G401 (cell line): ENCODE data around the gene XRCC4. TPM values are rescaled to one million over a fixed set of nuclear protein-coding genes. Genes with fewer than 3 reads are reported as not detected.
"Not testable (repeated sequence)": the region's sequence is repeated elsewhere in the genome, so short reads cannot be mapped to it uniquely, and the experiment has no call there.

Experiments
- DNase-seq: peaks from one replicate; pipeline ENCODE4 v3.0.0-alpha.2; 2015; ENCODE audit warnings: low spot score
- in situ Hi-C: cut with HindIII; loops from 2 replicates; pipeline ENCODE4 v1.10.0; 2016; ENCODE audit warnings: low sequenced_read_pairs, mixed read lengths
- total RNA-seq: library from RNA; depleted of rRNA; stranded (reverse); fragments of >200 nt; shearing (Covaris generic); gene quantifications from 2 replicates; pipeline ENCODE4 v1.2.3, GENCODE V29; 2014

Gene XRCC4
- total RNA-seq, 1 experiment from 2014 or later = 17.4 TPM

- no peak for DNase-seq
- in situ Hi-C loops = no loop called here
Measured at GRCh38 chr5:83244516-83244915, 167.2 kb downstream of the XRCC4 start.

- in situ Hi-C loops = no loop called here
- DNase-seq = no peak
Measured at GRCh38 chr5:83245037-83245436, 167.7 kb downstream of the XRCC4 start.

DNA sequence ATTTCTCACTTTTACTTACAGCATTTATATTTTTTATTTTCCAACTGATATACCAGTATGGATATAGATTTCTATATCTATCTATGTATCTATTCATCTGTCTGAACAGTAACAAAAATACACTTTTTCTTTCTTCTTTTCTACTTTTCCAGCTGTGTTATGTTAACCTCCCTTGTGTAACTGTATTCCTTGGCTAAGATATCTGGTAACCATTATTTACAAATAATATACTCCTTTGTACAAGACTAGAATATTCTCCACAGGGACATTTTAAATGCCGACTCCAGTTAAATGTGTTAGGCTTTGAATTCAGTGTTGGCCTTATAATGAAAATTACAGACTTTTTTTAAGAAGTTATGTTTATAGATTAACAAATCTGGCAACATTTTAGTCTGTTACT lies 168.7 kb downstream of the XRCC4 start:
- DNase-seq = no peak
- in situ Hi-C loops = no loop called here

- no peak for DNase-seq
- in situ Hi-C loops = no loop called here
Measured at GRCh38 chr5:83249156-83249555, 171.8 kb downstream of the XRCC4 start.

DNA sequence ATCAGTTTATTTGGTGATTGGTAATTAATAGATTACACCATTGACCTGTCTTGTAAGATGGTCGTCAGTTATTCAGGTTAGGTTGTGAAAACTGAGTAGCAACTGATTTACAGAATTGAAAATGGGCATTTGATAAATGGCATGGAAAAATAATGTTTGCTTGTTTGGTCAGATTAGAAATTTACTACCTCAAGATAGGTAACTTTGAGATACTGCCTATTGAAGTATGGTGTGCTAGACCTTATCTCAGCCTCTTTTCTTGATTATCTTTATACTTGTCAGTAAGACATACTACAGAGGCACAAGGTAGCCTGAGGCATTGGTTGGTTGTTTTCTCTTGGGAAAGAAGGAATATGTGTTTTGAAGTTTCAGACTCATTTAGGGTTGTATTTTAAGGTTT lies 174.5 kb downstream of the XRCC4 start:
- DNase-seq = no peak
- in situ Hi-C loops = no loop called here

DNA sequence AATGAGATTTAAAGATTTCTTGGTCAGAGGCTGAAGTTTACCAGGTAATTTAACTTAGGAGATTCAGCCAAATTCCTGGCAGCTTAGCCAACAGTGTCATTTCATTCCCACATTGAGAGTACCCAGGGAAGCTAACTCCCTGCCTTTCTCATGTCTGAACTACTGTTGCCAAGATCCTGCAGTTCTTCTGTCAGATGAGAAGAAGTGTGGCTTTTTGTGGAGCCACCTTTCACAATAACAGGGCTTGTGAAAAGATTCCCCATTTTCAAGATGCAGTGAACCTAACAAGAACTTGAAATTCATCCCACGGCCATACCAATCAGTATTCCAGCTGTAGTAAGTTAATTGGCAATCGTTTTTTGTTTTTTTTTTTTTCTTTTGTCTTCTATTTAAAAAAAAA lies 176.4 kb downstream of the XRCC4 start:
- in situ Hi-C loops = no loop called here
- DNase-seq = peak; percentile 11

DNA sequence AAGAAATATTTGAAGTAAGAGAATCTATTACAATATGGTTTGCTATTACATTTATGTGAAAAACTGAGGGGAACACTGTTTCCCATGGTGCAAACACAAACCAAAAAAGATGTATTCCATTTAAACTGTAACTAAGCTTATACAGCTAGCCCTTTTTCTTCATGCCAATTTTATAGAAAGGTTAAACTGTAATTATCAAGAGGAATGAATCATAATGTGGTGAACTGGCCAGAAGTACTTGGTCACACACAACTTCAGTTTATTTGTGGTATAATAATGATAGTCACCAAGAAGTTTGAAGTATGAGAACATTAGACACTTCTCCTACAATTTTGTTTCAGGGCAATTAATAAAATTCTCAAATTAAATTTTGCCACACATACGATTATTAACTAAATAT lies 177.9 kb downstream of the XRCC4 start:
- DNase-seq = no peak
- in situ Hi-C loops = no loop called here

- in situ Hi-C loops = no loop called here
- DNase-seq = no peak
Measured at GRCh38 chr5:83256091-83256780, 178.9 kb downstream of the XRCC4 start.

DNA sequence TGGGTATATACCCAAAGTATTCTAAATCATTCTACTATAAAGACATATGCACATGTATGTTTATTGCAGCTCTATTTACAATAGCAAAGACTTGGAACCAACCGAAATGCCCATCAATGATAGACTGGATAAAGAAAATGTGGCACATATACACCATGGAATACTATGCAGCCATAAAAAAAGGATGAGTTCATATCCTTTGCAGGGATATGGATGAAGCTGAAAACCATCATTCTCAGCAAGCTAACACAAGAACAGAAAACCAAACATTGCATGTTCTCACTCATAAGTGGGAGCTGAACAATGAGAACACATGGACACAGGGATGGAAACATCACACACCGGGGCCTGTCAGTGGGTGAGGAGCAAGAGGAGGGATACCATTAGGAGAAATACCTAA lies 180.3 kb downstream of the XRCC4 start:
- DNase-seq, in situ Hi-C loops: not testable (repeated sequence)

- in situ Hi-C loops = no loop called here
- no peak for DNase-seq
Measured at GRCh38 chr5:83265318-83265717, 188.0 kb downstream of the XRCC4 start.

- in situ Hi-C loops = no loop called here
- DNase-seq = no peak
Measured at GRCh38 chr5:83270311-83270710, 193.0 kb downstream of the XRCC4 start.

GRCh38 chr5:83277154-83277553 lies 199.8 kb downstream of the XRCC4 start:
- no peak for DNase-seq
- in situ Hi-C loops = no loop called here

GRCh38 chr5:83277953-83278352 lies 200.6 kb downstream of the XRCC4 start:
- in situ Hi-C loops = no loop called here
- no peak for DNase-seq

DNA sequence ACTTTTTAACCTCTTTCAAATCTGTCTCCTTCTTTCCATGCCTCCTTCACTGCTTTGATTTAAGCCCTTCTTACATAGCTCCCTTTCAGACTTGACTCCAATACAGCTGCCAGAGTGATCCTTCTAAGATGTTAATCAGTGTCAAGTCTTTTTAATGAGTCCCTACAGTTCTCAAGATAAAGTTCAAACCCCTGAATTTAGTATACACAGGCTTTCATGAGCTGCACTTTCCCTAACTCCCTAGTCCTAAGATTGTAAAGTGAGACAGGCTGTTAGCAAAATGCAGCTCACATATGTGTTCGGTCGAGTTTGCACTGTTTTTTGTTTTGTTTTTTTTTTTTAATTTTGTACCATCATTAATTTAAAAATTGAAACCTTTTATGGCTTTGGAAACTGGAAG lies 203.8 kb downstream of the XRCC4 start:
- in situ Hi-C loops = no loop called here
- no peak for DNase-seq

GRCh38 chr5:83281658-83282057 lies 204.3 kb downstream of the XRCC4 start:
- no peak for DNase-seq
- in situ Hi-C loops = no loop called here

- in situ Hi-C loops = no loop called here
- no peak for DNase-seq
Measured at GRCh38 chr5:83283761-83284160, 206.4 kb downstream of the XRCC4 start.

GRCh38 chr5:83285661-83286398 lies 208.5 kb downstream of the XRCC4 start:
- DNase-seq = no peak
- in situ Hi-C loops = no loop called here

DNA sequence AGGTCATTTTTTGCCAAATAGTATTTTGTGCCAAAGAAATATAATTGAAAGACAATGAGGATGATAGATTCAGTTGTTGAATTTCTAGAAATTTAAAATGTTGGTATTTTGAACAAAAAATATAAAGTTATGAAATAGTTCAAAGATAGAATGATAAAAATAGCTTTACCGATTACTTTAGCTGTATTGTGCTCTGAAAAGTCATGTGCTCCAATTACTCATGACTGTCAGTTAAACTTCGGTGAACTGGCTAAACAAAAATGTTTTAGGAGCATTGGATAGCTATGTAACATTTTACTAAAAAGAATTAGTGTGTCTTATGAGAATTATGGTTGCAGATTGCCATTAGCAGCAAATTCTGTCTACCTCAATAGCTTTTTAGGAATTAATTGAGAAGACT lies 216.9 kb downstream of the XRCC4 start:
- no peak for DNase-seq
- in situ Hi-C loops = no loop called here

DNA sequence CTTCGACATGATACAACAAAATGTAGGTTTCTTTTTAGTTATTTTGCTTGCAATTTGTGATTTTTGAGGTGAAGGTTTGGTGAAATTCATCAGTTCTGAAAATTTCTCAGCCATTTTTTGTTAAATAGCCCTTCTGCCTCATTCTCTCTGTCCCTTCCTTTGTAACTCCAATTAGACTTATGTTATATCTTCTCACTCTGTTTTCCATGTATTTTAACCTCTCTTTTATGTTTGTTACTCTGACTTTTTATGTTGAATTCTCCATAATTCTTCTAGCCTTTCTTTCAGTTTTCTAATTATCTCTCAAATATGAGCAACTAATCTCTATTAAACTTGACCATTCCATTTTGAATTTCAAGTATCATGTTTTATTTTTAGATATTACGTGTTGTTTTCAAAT lies 222.0 kb downstream of the XRCC4 start:
- DNase-seq = no peak
- in situ Hi-C loops = no loop called here

- DNase-seq = no peak
- in situ Hi-C loops = no loop called here
Measured at GRCh38 chr5:83306572-83307241, 229.4 kb downstream of the XRCC4 start.
